Sigmoid colon (tissue), 7 donors: ENCODE results near the gene KCNQ4. TPM values are rescaled to one million over a fixed set of nuclear protein-coding genes. Genes with fewer than 3 reads are reported as not detected.

Source experiments
- DNase-seq: peaks from one replicate; pipeline ENCODE4 v3.0.0-alpha.2; 2019
- H3K27ac ChIP-seq, 4 donors: fragments of 200-600 bp; sonication (generic); one replicate each; pipeline ENCODE4 v1.5.1; 2016 to 2019; ENCODE audit warnings: mild to moderate bottlenecking in 1 of 4
- H3K27me3 ChIP-seq, 3 donors: fragments of 200-600 bp; sonication (generic); one replicate each; pipeline ENCODE4 v1.5.1; 2019; ENCODE audit warnings: mild to moderate bottlenecking in 1 of 3
- H3K36me3 ChIP-seq, 4 donors: fragments of 200-600 bp; sonication (generic); one replicate each; pipeline ENCODE4 v1.5.1; 2016 to 2019
- H3K4me1 ChIP-seq, 4 donors: fragments of 200-600 bp; sonication (generic); one replicate each; pipeline ENCODE4 v1.5.1; 2017 to 2019
- H3K4me3 ChIP-seq, 4 donors: fragments of 200-600 bp; sonication (generic); one replicate each; pipeline ENCODE4 v1.5.1; 2017 to 2019; ENCODE audit warnings: mild to moderate bottlenecking in 2 of 4, moderate library complexity in 1 of 4
- H3K9me3 ChIP-seq, 4 donors: fragments of 200-600 bp in 3 of 4; sonication (generic) in 3 of 4; one replicate each; pipeline versions ENCODE4 v1.5.1 to v1.6.1; 2013 to 2019
- CTCF ChIP-seq, 4 experiments: fragments of 450-650 bp in 3 of 4; fragments of 200-600 bp in 1 of 4; IDR thresholded peaks; one replicate each; pipeline ENCODE4 v1.5.1; 2016 to 2019; ENCODE audit warnings: antibody characterized with exemption in 4 of 4, mild to moderate bottlenecking in 3 of 4, moderate library complexity in 2 of 4
- EP300 ChIP-seq, 4 donors: sonication (generic); formaldehyde crosslinking; IDR thresholded peaks; one replicate each; pipeline ENCODE4 v1.6.1; 2017; ENCODE audit warnings: antibody characterized with exemption in 4 of 4
- POLR2A ChIP-seq, 2 donors: fragments of 450-650 bp; IDR thresholded peaks; one replicate each; pipeline ENCODE4 v1.6.1; 2016; ENCODE audit warnings: antibody characterized with exemption in 2 of 2, mild to moderate bottlenecking in 2 of 2, moderate library complexity in 2 of 2
- POLR2AphosphoS5 ChIP-seq, 4 donors: sonication (generic); formaldehyde crosslinking; IDR thresholded peaks; one replicate each; pipeline ENCODE4 v1.6.1; 2017; ENCODE audit warnings: antibody characterized with exemption in 4 of 4
- WGBS, 2 donors: extraction: QIAGEN DNeasy Blood & Tissue Kit; methylation state at CpG; one replicate each; pipeline ENCODE4 v1.1.7; 2013; 5-methylcytosine and 5-hydroxymethylcytosine counted together
- intact Hi-C: fragments of 100-400 bp; cut with DNase I; formaldehyde crosslinking; loops from one replicate; pipeline ENCODE4 v1.15.1; 2023
- polyA plus RNA-seq, 3 donors: library from polyadenylated mRNA; stranded (reverse); fragments of 200-250 nt; gene quantifications; one replicate each; pipeline ENCODE4 v1.2.3, GENCODE V29; 2013
- total RNA-seq, 4 donors: library from RNA; depleted of rRNA; stranded (reverse); fragments of >200 nt; gene quantifications; one replicate each; pipeline ENCODE4 v1.1.0, GENCODE V29; 2016
- donor health status: healthy with polysubstance abuse.
- donor health status: Bipolar disorder and iron deficiency.
- donor health status: healthy.

Gene KCNQ4
- total and polyA plus RNA-seq, 7 donors = 0.60 to 10.8 (median 6.3) TPM; not detected in 1

GRCh38 chr1:40745176-40745575 lies 38.4 kb upstream of the KCNQ4 start:
- peaks cover 0 to 53% (median 39%) of the 10 kb centered on the region in 4 donors for H3K4me1 ChIP-seq
- no peak for TF ChIP-seq POLR2A (IDR thresholded peaks at IDR 0.05)
- TF ChIP-seq CTCF (IDR thresholded peaks at IDR 0.05) = no peak
- TF ChIP-seq POLR2AphosphoS5 (IDR thresholded peaks at IDR 0.05) = no peak
- TF ChIP-seq EP300 (IDR thresholded peaks at IDR 0.05) = no peak
- H3K9me3 ChIP-seq = no peaks in the 10 kb centered on the region
- H3K27me3 ChIP-seq = no peaks in the 10 kb centered on the region
- peak overlapping the region in 2 of 4 donors; percentile 9 to 35 for H3K27ac ChIP-seq
- no peak for DNase-seq
- peaks cover 10 to 33% (median 14%) of the 10 kb centered on the region in 4 donors for H3K36me3 ChIP-seq
- intact Hi-C loops = no loop called here
- WGBS, 2 donors = 65 to 73% methylated on average over 1 of the region's 1 CpG
- H3K4me3 ChIP-seq = no peak overlapping the region

GRCh38 chr1:40746344-40747090 lies 37.1 kb upstream of the KCNQ4 start:
- H3K27ac ChIP-seq = no peak overlapping the region
- WGBS, 2 donors = 92 to 95% methylated on average over 2 of the region's 2 CpGs
- intact Hi-C loops = no loop called here
- H3K36me3 ChIP-seq = peaks cover 10 to 35% (median 14%) of the 10 kb centered on the region in 4 donors
- no peaks in the 10 kb centered on the region for H3K27me3 ChIP-seq
- no peak for TF ChIP-seq POLR2A (IDR thresholded peaks at IDR 0.05)
- TF ChIP-seq CTCF (IDR thresholded peaks at IDR 0.05) = no peak
- no peak for TF ChIP-seq POLR2AphosphoS5 (IDR thresholded peaks at IDR 0.05)
- TF ChIP-seq EP300 (IDR thresholded peaks at IDR 0.05) = no peak
- no peak for DNase-seq
- no peak overlapping the region for H3K4me3 ChIP-seq
- no peaks in the 10 kb centered on the region for H3K9me3 ChIP-seq
- H3K4me1 ChIP-seq = peaks cover 0 to 48% (median 31%) of the 10 kb centered on the region in 4 donors

GRCh38 chr1:40748841-40749718 lies 34.5 kb upstream of the KCNQ4 start:
- H3K27me3 ChIP-seq = no peaks in the 10 kb centered on the region
- H3K36me3 ChIP-seq = peaks cover 10 to 49% (median 19%) of the 10 kb centered on the region in 4 donors
- H3K4me3 ChIP-seq = no peak overlapping the region
- peaks cover 0 to 33% (median 22%) of the 10 kb centered on the region in 4 donors for H3K4me1 ChIP-seq
- H3K9me3 ChIP-seq = no peaks in the 10 kb centered on the region
- intact Hi-C loops = no loop called here
- H3K27ac ChIP-seq = no peak overlapping the region
- TF ChIP-seq POLR2A (IDR thresholded peaks at IDR 0.05) (no peak), POLR2AphosphoS5 (IDR thresholded peaks at IDR 0.05) (no peak), EP300 (IDR thresholded peaks at IDR 0.05) (no peak), CTCF (IDR thresholded peaks at IDR 0.05) (no peak)
- no peak for DNase-seq
- WGBS, 2 donors = 85 to 90% methylated on average over 5 of the region's 5 CpGs

- Histone ChIP-seq H3K4me1 (peaks cover 0 to 40% (median 24%) of the 10 kb centered on the region in 4 donors), H3K9me3 (no peaks in the 10 kb centered on the region), H3K36me3 (peaks cover 10 to 56% (median 22%) of the 10 kb centered on the region in 4 donors), H3K27ac (no peak overlapping the region), H3K4me3 (no peak overlapping the region), H3K27me3 (no peaks in the 10 kb centered on the region)
- DNase-seq = no peak
- intact Hi-C loops = no loop called here
- TF ChIP-seq EP300 (IDR thresholded peaks at IDR 0.05) (no peak), POLR2AphosphoS5 (IDR thresholded peaks at IDR 0.05) (no peak), POLR2A (IDR thresholded peaks at IDR 0.05) (no peak), CTCF (IDR thresholded peaks at IDR 0.05) (no peak)
- WGBS, 2 donors = 72 to 78% methylated on average over 3 of the region's 3 CpGs
Observed at GRCh38 chr1:40749817-40750216, 33.8 kb upstream of the KCNQ4 start.
